ENCODE results near the gene P2RX1. TPM values are rescaled to one million over a fixed set of nuclear protein-coding genes. Genes with fewer than 3 reads are reported as not detected.
A peak's percentile ranks its signal among the peaks of the same experiment; 100 is the strongest.

P2RX1 gene
- total RNA-seq, 4 donors from 2014 or later: 1.2 to 13.0 (median 2.1) TPM

DNA sequence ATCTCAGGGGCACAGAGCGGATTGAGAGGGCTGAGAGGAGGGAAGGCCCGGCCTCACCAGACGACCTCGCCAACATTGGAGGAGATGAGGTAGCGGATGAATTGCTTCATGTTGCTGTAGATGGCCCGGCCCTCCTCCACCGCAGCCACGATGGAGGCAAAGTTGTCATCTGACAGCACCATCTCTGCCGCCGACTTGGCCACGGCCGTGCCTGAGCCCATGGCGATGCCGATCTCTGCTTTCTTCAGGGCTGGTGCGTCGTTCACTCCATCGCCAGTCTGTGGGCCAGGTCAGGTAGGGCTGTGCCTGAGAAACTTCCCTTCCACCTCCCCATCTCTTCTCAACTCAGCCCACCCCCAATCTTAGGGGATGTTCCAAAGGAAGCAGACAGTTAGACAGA is 21.1 kb upstream of the P2RX1 start:
- TF ChIP-seq, protein P1, sequence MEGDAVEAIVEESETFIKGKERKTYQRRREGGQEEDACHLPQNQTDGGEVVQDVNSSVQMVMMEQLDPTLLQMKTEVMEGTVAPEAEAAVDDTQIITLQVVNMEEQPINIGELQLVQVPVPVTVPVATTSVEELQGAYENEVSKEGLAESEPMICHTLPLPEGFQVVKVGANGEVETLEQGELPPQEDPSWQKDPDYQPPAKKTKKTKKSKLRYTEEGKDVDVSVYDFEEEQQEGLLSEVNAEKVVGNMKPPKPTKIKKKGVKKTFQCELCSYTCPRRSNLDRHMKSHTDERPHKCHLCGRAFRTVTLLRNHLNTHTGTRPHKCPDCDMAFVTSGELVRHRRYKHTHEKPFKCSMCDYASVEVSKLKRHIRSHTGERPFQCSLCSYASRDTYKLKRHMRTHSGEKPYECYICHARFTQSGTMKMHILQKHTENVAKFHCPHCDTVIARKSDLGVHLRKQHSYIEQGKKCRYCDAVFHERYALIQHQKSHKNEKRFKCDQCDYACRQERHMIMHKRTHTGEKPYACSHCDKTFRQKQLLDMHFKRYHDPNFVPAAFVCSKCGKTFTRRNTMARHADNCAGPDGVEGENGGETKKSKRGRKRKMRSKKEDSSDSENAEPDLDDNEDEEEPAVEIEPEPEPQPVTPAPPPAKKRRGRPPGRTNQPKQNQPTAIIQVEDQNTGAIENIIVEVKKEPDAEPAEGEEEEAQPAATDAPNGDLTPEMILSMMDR (IDR thresholded peaks at IDR 0.05): no peak
- no peak for TF ChIP-seq POLR2A (IDR thresholded peaks at IDR 0.05)
- H3K27ac ChIP-seq: no peak overlapping the region
- peaks cover 0 to 6% (median 0%) of the 10 kb centered on the region in 3 donors for H3K4me1 ChIP-seq
- no CpG with 5 or more reads among the region's 17 CpGs for WGBS, 2 donors
- H3K9me3 ChIP-seq: no peaks in the 10 kb centered on the region
- no peak for DNase-seq
- no peaks in the 10 kb centered on the region for H3K27me3 ChIP-seq
- no peak overlapping the region for H3K4me3 ChIP-seq
- intact Hi-C loops (cut with DNase I): no loop called here
- H3K36me3 ChIP-seq: peaks cover 0 to 42% (median 0%) of the 10 kb centered on the region in 3 donors

DNA sequence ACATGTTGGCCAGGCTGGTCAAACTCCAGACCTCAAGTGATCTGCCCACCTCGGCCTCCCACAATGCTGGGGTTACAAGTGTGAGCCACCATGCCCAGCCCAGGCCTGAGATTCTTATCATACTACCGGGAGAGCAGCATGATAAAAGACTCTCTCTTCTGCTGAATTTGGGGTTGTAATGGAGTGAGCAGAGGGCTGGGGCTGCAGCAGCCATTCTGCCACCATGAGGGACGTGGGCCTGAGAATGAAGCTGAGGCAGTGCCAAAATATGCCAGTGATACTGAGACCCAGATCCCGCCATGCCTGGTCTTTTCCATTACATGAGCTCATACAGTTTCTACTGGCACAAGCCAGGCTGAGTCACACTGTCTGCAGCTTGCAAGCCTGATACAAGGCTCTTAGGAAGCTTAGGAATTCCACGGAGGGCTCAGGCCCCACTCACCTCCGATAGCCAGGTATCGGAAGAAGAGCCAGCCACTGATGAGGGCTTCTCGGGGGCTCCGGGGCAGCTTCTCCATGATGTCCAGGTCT is 19.6 kb upstream of the P2RX1 start:
- Histone ChIP-seq H3K27ac (no peak overlapping the region), H3K9me3 (no peaks in the 10 kb centered on the region), H3K36me3 (peaks cover 0 to 36% (median 0%) of the 10 kb centered on the region in 3 donors), H3K27me3 (no peaks in the 10 kb centered on the region), H3K4me1 (peaks cover 0 to 6% (median 0%) of the 10 kb centered on the region in 3 donors), H3K4me3 (no peak overlapping the region)
- 82 to 87% methylated on average over 3 of the region's 9 CpGs for WGBS, 2 donors
- intact Hi-C loops (cut with DNase I): no loop called here
- TF ChIP-seq, protein P1 (IDR thresholded peaks at IDR 0.05): no peak
- no peak for TF ChIP-seq POLR2A (IDR thresholded peaks at IDR 0.05)
- no peak for DNase-seq

DNA sequence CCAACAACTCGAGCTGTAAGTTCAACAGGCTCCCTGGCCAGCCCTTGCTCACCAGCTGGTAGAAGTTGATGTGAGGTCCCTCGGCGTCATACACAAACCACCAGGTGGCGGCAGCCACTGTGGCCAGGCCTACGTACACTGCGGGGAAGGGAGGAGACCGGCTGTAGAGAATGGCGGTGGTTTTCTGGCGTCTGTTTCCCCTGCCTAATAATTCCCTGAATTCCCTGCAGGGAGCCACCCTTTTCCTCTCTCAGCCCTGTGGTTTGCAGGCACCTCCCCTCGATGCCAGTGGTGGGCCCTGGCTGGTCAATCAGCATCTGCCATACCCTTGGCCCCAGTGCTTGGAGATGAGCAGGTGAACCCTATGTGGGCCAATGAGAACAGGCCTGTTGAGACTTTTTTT is 18.9 kb upstream of the P2RX1 start:
- no peaks in the 10 kb centered on the region for H3K9me3 ChIP-seq
- no peak for DNase-seq
- H3K36me3 ChIP-seq: peaks cover 0 to 33% (median 0%) of the 10 kb centered on the region in 3 donors
- H3K27me3 ChIP-seq: no peaks in the 10 kb centered on the region
- WGBS, 2 donors: 23 to 32% methylated on average over 9 of the region's 10 CpGs
- no peak overlapping the region for H3K4me3 ChIP-seq
- no peak overlapping the region for H3K27ac ChIP-seq
- peaks cover 0 to 6% (median 0%) of the 10 kb centered on the region in 3 donors for H3K4me1 ChIP-seq
- intact Hi-C loops (cut with DNase I): no loop called here
- TF ChIP-seq, protein P1 (IDR thresholded peaks at IDR 0.05): peak; percentile 17 to 82 (median 69)
- TF ChIP-seq POLR2A (IDR thresholded peaks at IDR 0.05): no peak

DNA sequence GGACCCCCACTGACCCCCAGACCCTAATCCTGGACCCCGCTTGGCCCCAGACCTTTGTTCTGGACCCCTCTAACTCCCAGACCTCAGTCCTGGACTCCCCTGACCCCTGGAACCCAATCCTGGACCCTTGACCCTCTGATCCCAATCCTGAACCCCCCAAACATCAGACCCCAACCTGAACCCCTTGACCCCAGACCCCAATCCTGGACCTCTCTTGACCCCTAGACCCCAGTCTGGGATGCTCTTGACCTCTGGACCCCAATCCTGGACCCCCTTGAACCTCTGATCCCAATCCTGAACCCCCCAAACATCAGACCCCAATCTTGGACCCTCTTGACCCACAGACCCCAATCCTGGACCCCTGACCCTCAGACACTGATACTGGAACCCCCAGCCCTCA is 13.5 kb upstream of the P2RX1 start:
- DNase-seq: no peak
- 75 to 90% methylated on average over 1 of the region's 1 CpG for WGBS, 2 donors
- Histone ChIP-seq H3K27ac (no peak overlapping the region), H3K4me3 (no peak overlapping the region), H3K9me3 (no peaks in the 10 kb centered on the region), H3K36me3 (peaks cover 0 to 10% (median 0%) of the 10 kb centered on the region in 3 donors), H3K27me3 (no peaks in the 10 kb centered on the region), H3K4me1 (peaks cover 0 to 18% (median 3%) of the 10 kb centered on the region in 3 donors)
- no peak for TF ChIP-seq POLR2A (IDR thresholded peaks at IDR 0.05)
- TF ChIP-seq, protein P1 (IDR thresholded peaks at IDR 0.05): no peak
- intact Hi-C loops (cut with DNase I): no loop called here

DNA sequence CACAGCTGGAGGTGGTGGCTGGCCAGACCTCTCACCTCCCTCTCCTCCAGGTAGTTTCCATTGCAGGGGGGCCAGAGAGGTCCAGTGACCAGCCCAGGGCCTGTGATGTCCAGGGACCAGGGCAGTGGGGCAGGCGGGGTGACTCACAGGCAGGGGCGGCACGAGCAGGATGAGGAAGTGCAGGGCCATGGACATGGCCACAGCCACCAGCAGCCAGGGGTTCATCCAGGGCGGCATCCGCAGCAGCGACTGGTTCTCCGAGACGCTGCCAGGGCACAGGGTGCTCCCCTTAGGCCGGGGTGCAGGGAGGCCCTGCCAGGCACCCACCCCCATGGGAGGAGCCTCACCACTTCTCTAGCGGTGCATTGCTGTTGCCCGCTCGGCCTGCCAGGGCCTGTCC is 12.9 kb upstream of the P2RX1 start:
- peaks cover 0 to 10% (median 0%) of the 10 kb centered on the region in 3 donors for H3K36me3 ChIP-seq
- intact Hi-C loops (cut with DNase I): no loop called here
- DNase-seq: no peak
- H3K27me3 ChIP-seq: no peaks in the 10 kb centered on the region
- no peak overlapping the region for H3K27ac ChIP-seq
- H3K9me3 ChIP-seq: no peaks in the 10 kb centered on the region
- peaks cover 0 to 24% (median 4%) of the 10 kb centered on the region in 3 donors for H3K4me1 ChIP-seq
- 80 to 96% methylated on average over 3 of the region's 12 CpGs for WGBS, 2 donors
- no peak overlapping the region for H3K4me3 ChIP-seq
- no peak for TF ChIP-seq POLR2A (IDR thresholded peaks at IDR 0.05)
- TF ChIP-seq, protein P1 (IDR thresholded peaks at IDR 0.05): no peak

All from esophagus squamous epithelium (tissue), 5 donors.